Retina (tissue), 1 donor: ENCODE measurements around the gene NFAT5.

Experiments used
- DNase-seq: peaks from one replicate; pipeline ENCODE4 v3.0.0-alpha.2; 2016

NFAT5 gene

DNA sequence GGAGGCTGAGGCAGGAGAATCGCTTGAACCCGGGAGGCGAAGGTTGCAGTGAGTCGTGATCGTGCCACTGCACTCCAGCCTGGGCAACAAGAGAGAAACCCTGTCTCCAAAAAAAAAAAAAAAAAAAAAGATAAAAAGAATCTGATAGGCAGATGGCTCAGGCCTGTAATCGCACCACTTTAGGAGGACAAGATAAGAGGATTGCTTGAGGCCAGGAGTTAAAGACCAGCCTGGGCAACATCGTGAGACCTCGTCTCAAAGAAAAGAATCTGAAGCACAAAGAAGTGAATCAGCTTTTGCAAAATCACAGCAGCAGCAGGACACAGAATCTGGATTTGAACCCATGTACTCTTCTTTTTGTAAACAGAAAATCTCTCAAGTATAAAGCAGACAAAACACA is 181.3 kb downstream of the NFAT5 start:
- DNase-seq = no peak

DNA sequence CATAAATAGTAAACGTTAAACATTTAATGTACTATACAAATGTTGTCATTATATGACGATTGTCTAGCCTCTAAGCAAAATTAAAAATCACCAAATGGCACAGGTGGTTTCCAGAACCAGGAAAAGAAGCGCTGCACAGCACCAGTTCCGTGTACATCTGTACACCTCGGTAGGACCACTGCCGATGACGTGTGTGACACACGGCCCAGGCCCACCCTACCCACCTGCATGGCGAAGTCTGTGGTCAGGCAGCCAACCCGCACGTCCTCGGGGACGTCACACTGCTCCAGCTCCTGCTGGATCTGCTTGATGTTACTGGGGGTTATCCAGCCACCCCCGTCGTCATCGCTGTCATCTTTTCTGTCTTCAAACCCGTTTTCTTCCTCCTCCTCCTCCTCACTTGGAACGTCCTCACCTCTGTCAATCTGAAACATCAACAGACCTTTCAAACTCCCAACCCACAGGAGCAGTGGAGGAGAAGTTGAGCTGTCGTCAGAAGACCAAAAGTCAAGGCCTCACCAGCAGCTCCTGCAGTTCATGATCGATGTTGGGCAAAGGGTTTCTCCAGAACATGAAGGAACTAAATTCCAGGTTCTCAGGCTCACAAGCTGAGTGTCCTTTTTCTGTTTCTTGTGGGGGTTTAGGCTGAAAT is 183.1 kb downstream of the NFAT5 start:
- DNase-seq = no peak

DNA sequence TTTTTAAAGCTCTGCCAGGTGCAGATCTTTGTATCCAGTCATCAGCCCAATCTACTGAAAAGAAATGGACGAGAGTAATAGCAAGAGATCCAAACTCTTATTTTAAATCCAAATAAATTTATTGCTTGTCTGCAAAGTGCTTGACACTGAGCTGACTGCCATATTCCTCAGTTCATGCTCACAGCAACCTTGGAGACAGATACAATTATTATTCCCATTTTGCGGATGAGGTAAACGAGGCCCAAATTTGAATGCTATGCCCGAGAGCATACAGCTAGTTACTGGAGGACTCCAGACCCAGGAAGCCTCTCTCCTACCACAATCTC is 188.3 kb downstream of the NFAT5 start:
- no peak for DNase-seq
